Stimulated activated CD8-positive, alpha-beta memory T cell treated with anti-CD3 and anti-CD28 coated beads, Interleukin-7, amount 100 ng/mL, for 24 hours (primary cell): ENCODE measurements around the gene CAPN15.
"Not testable (repeated sequence)": the region's sequence is repeated elsewhere in the genome, so short reads cannot be mapped to it uniquely, and the experiment has no call there.

Experiments
- DNase-seq: peaks from one replicate; pipeline ENCODE4 v3.0.0-alpha.2; 2020; ENCODE audit warnings: low read depth

Gene CAPN15

GRCh38 chr16:527015-527903 is at the start of gene CAPN15:
Gene CAPN15, plus strand, starts transcription at chr16:527712. Its CDS starts 19,127 bp downstream, at chr16:546839.
- DNase-seq = peak; percentile 61

DNA sequence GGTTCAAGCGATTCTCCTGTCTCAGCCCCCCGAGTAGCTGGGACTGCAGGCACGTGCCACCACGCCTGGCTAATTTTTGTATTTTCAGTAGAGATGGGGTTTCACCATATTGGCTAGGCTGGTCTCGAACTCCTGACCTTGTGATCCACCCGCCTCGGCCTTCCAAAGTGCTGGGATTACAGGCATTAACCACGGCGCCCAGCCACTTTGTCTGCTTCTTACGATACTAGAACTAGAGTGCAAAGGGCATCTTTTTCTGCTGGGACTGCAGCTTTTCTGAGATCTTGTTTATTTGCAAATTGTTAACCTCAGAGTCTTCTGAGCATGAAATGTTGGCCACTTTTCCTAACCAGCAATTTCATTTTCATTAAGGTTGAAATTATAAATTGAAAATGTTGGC is 49.2 kb upstream of the CAPN15 start:
- not testable (repeated sequence) for DNase-seq

- no peak for DNase-seq
Observed at GRCh38 chr16:482468-483185, 44.9 kb upstream of the CAPN15 start.

GRCh38 chr16:483341-484075 is 44.0 kb upstream of the CAPN15 start:
- DNase-seq = no peak

DNA sequence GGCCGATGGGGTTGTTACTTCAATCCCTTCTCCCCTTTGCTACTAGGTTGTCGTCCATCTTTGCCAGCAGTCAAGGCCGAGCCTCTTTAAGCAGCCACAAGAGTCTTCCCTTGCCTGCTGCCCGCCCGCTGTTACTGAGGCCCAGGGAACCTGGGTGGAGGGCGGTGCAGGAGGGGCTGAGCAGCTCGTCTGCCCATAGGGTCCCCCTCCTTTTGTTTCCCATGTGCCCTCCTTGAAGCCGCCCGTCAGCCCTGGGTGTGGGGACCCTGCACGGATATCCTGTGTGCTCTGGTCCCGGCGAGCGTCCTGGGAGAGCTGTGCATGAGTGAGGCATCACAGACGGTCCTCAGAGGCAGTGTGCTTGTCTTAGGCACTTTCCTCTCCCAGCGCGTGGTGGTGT is 37.9 kb upstream of the CAPN15 start:
- no peak for DNase-seq

GRCh38 chr16:490768-491167 is 36.7 kb upstream of the CAPN15 start:
- DNase-seq = no peak

DNA sequence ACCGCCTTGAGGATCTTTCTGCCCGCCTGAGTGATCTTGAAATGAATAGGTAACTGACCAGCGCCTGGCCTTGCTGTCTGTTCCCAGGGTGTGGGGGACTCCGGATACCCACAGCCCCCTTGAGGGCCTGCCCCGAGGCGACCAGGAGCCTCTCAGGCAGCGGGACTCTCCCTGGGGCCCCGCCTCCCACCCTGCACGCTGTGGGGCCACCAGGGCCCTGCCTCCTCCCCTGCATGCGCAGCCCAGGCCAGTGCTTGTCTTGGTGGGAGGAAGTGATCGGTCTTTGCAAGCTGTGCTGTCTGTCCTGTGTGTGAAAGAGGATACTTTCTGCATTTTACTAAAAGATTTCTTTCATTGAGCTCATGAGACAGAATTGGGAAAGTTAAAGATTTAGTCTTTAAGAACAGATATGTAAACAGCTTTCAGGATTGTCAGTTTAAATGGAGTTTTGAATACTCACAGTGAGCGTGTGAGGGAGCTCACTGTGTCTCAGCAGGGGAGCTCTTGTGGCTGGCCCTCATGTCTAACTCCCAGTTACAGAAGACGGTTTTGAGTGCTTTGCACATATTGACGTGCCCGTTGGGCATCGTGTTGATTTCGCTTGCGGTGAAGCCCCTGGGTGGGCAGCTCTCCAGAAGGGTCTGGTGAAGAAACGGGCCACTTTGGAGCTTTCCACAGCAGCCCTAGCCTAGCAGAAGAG is 36.1 kb upstream of the CAPN15 start:
- DNase-seq = no peak

DNA sequence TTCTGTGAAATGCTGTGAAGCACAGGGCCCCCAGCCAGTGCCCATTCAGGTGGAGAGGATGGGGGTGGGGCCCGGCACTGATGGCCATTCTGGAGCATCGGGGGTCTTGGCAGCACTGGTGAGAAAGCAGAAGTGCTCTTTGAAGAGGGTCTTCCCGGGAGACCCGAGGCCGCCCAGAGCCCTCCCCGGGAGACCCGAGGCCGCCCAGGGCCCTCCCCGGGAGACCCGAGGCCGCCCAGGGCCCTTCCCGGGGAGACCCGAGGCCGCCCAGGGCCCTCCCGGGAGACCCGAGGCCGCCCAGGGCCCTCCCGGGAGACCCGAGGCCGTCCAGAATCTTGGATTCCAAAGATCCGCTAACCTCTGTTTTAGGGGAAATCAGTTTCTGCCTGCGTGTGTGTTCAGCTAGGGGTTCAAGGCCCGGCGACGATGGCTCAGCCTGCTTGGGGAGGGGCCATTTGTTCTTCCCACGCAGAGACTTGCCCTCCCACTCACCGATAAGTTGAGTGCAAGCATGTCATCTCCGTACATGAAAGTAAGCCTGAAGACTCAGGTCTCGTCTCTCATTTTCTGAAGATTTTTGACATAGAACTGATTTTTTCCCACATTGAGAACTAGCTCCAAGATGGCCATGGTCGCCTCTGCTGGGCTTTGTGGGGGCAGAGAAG is 35.2 kb upstream of the CAPN15 start:
- DNase-seq = no peak

DNA sequence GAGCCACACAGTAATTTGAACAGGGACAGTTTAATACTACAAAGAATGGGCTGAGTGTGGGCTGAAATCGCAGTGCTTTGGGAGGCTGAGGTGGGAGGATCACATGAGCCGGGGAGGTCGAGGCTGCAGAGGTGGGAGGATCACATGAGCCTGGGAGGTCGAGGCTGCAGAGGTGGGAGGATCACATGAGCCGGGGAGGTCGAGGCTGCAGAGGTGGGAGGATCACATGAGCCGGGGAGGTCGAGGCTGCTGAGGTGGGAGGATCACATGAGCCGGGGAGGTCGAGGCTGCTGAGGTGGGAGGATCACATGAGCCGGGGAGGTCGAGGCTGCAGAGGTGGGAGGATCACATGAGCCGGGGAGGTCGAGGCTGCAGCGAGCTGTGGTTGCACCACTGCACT is 32.8 kb upstream of the CAPN15 start:
- DNase-seq = not testable (repeated sequence)

GRCh38 chr16:495127-495748 is 32.3 kb upstream of the CAPN15 start:
- DNase-seq = no peak

DNA sequence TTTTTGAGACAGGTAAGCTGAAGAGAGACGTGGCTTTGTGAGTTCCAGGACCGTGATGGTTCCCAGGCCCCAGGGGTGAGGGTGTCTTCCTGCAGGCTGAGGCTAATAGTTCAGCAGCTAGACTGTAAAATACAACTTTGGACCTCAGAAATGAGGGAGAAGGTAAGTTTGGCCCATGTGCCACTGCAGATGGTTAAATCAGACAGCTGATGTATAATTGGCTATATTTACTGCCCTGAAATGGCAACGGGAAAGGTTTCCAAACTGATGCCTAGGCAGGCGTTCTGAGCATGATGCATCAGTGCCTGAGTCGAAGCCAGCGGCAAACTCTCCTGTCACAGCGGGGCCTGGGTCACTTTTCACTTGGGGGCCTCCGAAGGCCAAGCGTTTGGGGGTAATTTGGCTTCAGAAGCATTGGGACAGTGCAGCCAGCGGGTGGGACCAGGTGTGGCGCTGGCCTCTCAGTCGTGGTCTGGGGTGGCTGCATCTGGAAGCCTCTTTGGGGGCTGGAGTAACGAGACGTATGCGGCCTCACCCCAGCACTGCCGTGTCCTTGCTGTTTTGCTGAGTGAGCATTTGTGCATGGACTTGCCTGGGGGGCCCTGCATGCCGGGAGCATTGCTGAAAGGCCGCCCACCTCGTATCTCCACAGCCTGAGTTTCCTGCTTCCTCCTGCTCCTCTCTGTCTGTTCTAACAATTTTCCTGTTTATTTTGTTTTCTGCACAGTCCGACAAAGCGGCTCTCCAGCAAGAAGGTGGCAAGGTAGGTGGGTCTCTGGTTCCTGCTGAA is 31.2 kb upstream of the CAPN15 start:
- no peak for DNase-seq

DNA sequence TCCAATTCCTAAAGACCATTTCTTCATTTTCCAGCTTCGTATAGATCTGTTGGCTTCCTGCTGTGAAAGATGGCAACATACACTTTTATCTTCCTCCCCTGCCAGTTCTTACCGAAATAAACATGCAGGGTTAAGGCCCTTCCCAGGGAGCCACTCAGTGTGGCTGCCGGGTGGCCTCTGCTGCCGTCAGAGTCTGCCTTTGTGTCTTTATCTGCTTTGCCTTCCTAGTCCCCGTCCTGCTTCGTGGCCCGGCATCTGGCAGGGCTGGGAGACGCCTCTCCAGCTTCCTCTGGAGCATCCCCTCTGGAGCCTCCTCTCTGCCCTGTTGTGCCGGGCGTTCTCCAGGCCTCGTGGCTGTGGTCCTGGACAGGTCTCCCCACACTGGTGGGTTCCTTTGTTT is 30.3 kb upstream of the CAPN15 start:
- DNase-seq = no peak

DNA sequence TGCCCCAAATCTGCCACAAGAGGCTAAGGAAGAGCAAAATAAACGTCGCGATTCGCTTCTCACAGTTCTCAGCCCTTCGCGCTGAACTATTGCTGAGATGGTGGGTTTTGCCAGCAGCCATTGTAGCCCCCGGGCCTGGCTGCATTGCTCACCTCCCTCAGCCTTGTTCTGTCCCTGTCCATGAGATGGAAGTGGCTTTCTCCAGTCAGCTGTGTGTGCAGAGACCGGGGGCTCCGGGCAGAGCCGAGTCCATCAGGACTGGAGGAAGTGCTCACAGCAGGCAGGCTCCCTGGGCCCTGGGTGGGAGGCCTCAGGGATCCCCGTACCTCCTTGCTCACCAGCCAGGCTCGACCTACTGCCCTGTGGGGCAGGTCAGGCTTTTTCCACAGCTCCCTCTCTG is 27.6 kb upstream of the CAPN15 start:
- no peak for DNase-seq

DNA sequence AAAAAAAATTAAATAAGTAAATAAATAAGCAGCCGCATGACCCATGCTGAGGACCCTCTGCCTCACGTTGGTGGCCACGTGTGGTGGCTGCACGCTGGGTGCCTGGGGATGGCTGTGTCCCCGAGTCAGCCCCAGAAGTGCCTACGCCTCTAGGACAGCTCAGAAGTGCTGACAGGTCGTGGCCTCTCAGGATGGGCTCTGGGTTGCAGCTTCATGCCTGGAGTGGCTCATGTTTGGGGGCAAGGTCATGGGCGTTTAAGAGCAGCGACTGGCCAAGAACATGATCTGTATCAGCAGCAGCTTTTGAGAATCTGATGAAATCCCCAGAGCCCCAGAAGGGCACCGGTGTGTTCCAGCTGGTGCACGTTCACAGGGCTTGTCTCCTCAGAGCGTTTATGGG is 26.8 kb upstream of the CAPN15 start:
- no peak for DNase-seq

- DNase-seq = no peak
Observed at GRCh38 chr16:502179-502943, 25.2 kb upstream of the CAPN15 start.

DNA sequence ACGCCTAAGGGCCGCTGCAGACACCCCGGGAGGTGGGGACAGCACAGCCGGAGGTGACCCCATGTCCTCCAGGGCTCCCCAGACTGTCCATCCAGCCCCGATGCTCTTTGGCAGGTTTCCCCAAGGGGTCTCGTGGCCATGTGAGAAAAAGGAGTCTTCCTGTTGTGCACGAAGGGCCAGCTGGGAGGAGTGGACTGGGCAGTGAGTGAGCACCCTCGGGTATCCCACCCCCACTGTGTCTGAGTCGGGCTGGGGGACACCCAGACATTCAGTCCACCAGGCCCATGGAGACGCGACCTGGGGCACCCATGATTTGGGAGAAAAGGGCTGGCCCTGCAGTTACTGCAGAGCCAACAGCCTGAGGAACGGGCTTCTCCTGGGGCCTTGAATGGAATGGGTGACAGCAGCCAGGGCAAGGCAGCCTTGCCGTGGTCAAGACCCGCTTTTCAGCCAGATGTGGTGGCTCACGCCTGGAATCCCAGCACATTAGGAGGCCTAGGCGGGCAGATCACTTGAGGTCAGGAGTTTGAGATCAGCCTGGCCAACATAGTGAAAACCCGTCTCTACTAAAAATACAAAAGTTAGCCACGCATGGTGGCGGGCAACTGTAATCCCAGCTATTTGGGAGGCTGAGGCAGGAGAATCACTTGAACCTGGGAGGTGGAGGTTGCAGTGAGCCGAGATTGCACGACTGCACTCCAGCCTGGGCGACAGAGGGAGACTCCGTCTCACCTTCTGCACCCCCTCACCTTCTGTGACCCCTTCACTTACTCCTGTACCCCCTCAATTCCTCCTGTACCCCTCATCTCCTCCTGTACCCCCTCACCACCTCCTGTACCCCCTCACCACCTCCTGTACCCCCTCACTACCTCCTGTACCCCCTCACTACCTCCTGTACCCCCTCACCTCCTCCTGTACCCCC is 24.1 kb upstream of the CAPN15 start:
- DNase-seq = no peak

GRCh38 chr16:505479-506245 is 21.9 kb upstream of the CAPN15 start:
- no peak for DNase-seq

- DNase-seq = no peak
Observed at GRCh38 chr16:506246-506546, 21.3 kb upstream of the CAPN15 start.
